Inferior parietal cortex (tissue), 1 donor: ENCODE measurements around the gene TNS3.

Source experiments
- DNase-seq: peaks from one replicate; pipeline ENCODE4 v3.0.0-alpha.2; 2016; ENCODE audit errors: extremely low spot score

The TNS3 gene

GRCh38 chr7:47368190-47368812, 213.6 kb downstream of the TNS3 start:
- DNase-seq, result no peak

- no peak for DNase-seq
These were observed 214.5 kb downstream of the TNS3 start for GRCh38 chr7:47367369-47367768.

- no peak for DNase-seq
These were observed 215.0 kb downstream of the TNS3 start for GRCh38 chr7:47366960-47367359.

GRCh38 chr7:47366211-47366610, 215.7 kb downstream of the TNS3 start:
- no peak for DNase-seq

GRCh38 chr7:47362984-47363383, 218.9 kb downstream of the TNS3 start:
- DNase-seq, result no peak

- DNase-seq, result no peak
These were observed 220.1 kb downstream of the TNS3 start for GRCh38 chr7:47361746-47362215.

GRCh38 chr7:47361236-47361635, 220.7 kb downstream of the TNS3 start:
- DNase-seq, result no peak

GRCh38 chr7:47360301-47360900, 221.5 kb downstream of the TNS3 start:
- no peak for DNase-seq

GRCh38 chr7:47358944-47359588, 222.8 kb downstream of the TNS3 start:
- no peak for DNase-seq

- DNase-seq, result no peak
These were observed 223.6 kb downstream of the TNS3 start for GRCh38 chr7:47358357-47358756.

GRCh38 chr7:47357863-47358262, 224.0 kb downstream of the TNS3 start:
- no peak for DNase-seq

- no peak for DNase-seq
These were observed 224.6 kb downstream of the TNS3 start for GRCh38 chr7:47357361-47357760.

- DNase-seq, result no peak
These were observed 225.7 kb downstream of the TNS3 start for GRCh38 chr7:47356261-47356660.

- DNase-seq, result no peak
These were observed 226.2 kb downstream of the TNS3 start for GRCh38 chr7:47355684-47356083.

- no peak for DNase-seq
These were observed 226.9 kb downstream of the TNS3 start for GRCh38 chr7:47354831-47355541.

- DNase-seq, result no peak
These were observed 227.8 kb downstream of the TNS3 start for GRCh38 chr7:47354071-47354470.

GRCh38 chr7:47352394-47352968, 229.4 kb downstream of the TNS3 start:
- no peak for DNase-seq

- no peak for DNase-seq
These were observed 230.4 kb downstream of the TNS3 start for GRCh38 chr7:47351233-47352154.

GRCh38 chr7:47350425-47350824, 231.5 kb downstream of the TNS3 start:
- no peak for DNase-seq

GRCh38 chr7:47349401-47349800, 232.5 kb downstream of the TNS3 start:
- DNase-seq, result no peak

GRCh38 chr7:47347816-47348385, 234.0 kb downstream of the TNS3 start:
- no peak for DNase-seq
